ENCODE measurements around the gene PTPRF.

Gene PTPRF

DNA sequence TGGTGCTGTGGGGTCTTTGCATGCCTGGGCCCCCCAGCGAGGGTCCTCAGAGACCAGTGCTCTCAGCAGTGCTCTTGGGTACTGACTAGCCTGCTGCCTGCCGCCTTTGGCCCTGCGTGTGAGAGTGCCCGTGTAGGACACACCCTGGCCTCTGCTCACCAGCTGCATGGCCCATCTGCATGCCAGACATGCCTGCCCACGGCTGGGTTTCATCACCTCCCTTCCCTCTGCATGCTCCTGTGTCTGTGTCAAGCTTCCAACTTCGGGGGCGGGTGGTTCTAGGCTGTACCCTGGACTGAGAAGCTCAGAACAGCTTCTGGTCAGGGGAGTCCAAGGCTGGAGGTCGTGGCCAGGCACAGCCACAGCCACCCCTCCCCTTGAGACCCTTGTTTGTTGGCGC is 56.9 kb downstream of the PTPRF start:
- H3K4me1 ChIP-seq (ENCODE audit: control insufficient read depth, low read depth, low read length) = no peaks in the 10 kb centered on the region
- no peak overlapping the region for H3K27ac ChIP-seq (ENCODE audit: low read length)
- no peaks in the 10 kb centered on the region for H3K9me3 ChIP-seq (ENCODE audit: control insufficient read depth, low read depth, low read length)
- no peak overlapping the region for H3K4me3 ChIP-seq (ENCODE audit: low read length)
- H3K36me3 ChIP-seq (ENCODE audit: control insufficient read depth, low read depth, low read length) = peaks cover 21% of the 10 kb centered on the region
- H3K27me3 ChIP-seq (ENCODE audit: control insufficient read depth, insufficient read depth, low read length) = no peaks in the 10 kb centered on the region
- no peak overlapping the region for H3K9ac ChIP-seq (ENCODE audit: low read length)

DNA sequence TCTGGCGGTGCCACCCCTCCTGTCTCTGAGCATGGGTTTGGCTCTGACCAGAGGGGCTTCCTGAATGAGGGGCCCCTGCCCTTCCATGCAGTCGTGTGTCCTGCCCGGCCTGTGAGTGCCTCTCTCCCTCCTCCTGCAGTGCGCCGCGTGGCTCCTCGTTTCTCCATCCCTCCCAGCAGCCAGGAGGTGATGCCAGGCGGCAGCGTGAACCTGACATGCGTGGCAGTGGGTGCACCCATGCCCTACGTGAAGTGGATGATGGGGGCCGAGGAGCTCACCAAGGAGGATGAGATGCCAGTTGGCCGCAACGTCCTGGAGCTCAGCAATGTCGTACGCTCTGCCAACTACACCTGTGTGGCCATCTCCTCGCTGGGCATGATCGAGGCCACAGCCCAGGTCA is 57.9 kb downstream of the PTPRF start:
- Histone ChIP-seq H3K36me3 (ENCODE audit: control insufficient read depth, low read depth, low read length) (peaks cover 29% of the 10 kb centered on the region), H3K9me3 (ENCODE audit: control insufficient read depth, low read depth, low read length) (no peaks in the 10 kb centered on the region), H3K27me3 (ENCODE audit: control insufficient read depth, insufficient read depth, low read length) (no peaks in the 10 kb centered on the region), H3K27ac (ENCODE audit: low read length) (no peak overlapping the region), H3K4me3 (ENCODE audit: low read length) (no peak overlapping the region), H3K9ac (ENCODE audit: low read length) (no peak overlapping the region), H3K4me1 (ENCODE audit: control insufficient read depth, low read depth, low read length) (no peaks in the 10 kb centered on the region)

DNA sequence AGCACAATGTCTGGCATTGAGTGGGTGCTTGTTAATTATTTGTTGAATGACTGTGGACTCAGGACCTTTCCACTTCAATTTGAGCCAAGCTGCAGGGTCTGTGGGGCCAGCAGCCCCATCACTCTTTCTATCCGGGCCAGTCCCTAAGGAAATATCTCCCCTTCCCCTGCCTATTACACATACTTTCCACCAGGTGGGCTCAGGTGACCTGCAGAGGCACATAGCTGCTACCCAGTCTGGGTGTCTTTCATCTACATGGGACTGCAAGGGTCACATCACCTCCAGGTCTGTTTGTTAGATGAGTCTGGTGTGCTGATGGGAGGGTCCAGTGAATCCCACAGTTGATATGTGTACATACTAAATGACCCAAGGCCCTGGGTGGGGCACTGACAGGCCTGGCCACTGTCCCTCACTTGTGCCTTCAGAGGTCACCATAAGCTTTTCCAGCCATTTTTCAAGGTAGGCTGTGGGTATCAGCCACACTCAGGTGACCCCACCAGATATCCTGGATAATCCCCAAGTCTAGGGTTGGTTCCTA is 59.8 kb downstream of the PTPRF start:
- H3K27me3 ChIP-seq (ENCODE audit: control insufficient read depth, insufficient read depth, low read length) = no peaks in the 10 kb centered on the region
- no peak overlapping the region for H3K27ac ChIP-seq (ENCODE audit: low read length)
- H3K4me3 ChIP-seq (ENCODE audit: low read length) = no peak overlapping the region
- no peaks in the 10 kb centered on the region for H3K4me1 ChIP-seq (ENCODE audit: control insufficient read depth, low read depth, low read length)
- H3K9ac ChIP-seq (ENCODE audit: low read length) = no peak overlapping the region
- no peaks in the 10 kb centered on the region for H3K9me3 ChIP-seq (ENCODE audit: control insufficient read depth, low read depth, low read length)
- peaks cover 32% of the 10 kb centered on the region for H3K36me3 ChIP-seq (ENCODE audit: control insufficient read depth, low read depth, low read length)

DNA sequence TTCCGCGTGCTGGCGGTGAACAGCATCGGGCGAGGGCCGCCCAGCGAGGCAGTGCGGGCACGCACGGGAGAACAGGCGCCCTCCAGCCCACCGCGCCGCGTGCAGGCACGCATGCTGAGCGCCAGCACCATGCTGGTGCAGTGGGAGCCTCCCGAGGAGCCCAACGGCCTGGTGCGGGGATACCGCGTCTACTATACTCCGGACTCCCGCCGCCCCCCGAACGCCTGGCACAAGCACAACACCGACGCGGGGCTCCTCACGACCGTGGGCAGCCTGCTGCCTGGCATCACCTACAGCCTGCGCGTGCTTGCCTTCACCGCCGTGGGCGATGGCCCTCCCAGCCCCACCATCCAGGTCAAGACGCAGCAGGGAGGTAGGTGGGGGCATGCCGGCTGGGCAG is 60.5 kb downstream of the PTPRF start:
- H3K27ac ChIP-seq (ENCODE audit: low read length) = no peak overlapping the region
- H3K4me1 ChIP-seq (ENCODE audit: control insufficient read depth, low read depth, low read length) = no peaks in the 10 kb centered on the region
- H3K36me3 ChIP-seq (ENCODE audit: control insufficient read depth, low read depth, low read length) = peaks cover 32% of the 10 kb centered on the region
- H3K4me3 ChIP-seq (ENCODE audit: low read length) = no peak overlapping the region
- no peaks in the 10 kb centered on the region for H3K27me3 ChIP-seq (ENCODE audit: control insufficient read depth, insufficient read depth, low read length)
- no peak overlapping the region for H3K9ac ChIP-seq (ENCODE audit: low read length)
- H3K9me3 ChIP-seq (ENCODE audit: control insufficient read depth, low read depth, low read length) = no peaks in the 10 kb centered on the region

DNA sequence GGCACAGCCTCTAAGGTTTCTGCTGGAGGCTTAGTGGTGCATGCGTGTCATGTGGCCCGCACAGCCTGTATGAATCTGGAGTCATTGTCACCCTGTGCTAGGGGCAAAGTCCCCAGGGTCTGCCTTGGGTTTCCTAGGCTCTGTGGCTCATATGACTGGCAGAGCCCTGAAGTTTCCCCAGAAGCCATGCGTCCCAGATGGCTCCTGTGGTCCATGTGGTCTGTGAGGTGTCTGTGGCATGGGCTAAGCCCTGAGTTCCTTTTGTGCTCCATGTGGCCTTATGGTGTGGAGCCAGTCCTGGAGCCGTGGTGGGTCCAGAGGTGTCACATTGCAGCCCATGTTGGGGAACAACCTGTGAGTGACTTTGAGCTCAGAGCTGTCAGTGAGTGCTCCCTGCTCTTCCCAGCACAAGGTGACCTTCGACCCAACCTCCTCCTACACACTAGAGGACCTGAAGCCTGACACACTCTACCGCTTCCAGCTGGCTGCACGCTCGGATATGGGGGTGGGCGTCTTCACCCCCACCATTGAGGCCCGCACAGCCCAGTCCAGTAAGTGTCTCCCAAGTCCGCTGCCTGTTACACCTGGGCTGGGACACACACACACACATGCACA is 61.5 kb downstream of the PTPRF start:
- Histone ChIP-seq H3K9ac (ENCODE audit: low read length) (no peak overlapping the region), H3K9me3 (ENCODE audit: control insufficient read depth, low read depth, low read length) (no peaks in the 10 kb centered on the region), H3K27me3 (ENCODE audit: control insufficient read depth, insufficient read depth, low read length) (no peaks in the 10 kb centered on the region), H3K27ac (ENCODE audit: low read length) (no peak overlapping the region), H3K4me1 (ENCODE audit: control insufficient read depth, low read depth, low read length) (no peaks in the 10 kb centered on the region), H3K4me3 (ENCODE audit: low read length) (no peak overlapping the region), H3K36me3 (ENCODE audit: control insufficient read depth, low read depth, low read length) (peaks cover 39% of the 10 kb centered on the region)

DNA sequence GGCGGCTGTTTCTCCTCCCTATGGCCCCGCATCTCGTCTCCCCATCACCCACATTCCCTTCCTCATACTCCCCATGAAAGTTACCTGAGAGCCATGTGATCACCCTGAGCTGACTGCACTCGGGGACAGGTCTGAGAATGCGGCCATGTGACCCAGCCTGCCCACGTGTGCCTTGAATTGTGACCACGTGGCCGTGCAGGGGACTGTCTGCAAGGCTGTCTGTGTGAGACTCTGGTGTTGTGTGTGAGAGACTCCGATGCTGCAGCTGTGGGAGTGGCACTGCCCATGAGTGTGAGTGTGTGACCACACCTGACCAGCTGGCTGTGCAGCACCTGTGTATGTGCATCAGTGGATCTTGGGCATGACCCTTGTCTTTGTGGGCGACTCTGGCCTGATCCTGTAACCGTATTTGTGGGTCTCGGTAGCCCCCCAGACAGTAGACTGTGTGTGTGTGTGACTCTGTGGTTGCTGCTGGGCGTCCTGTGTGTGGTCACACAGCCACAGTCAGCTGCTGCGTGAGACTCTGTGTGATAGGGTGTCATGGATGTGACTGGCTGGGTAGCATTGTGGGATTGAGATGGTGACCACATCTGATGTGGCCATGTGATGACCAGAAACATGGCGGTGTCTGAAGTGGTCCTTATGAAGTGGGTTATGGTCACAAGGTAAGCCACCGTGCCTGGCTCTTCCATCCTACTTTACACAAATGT is 62.4 kb downstream of the PTPRF start:
- Histone ChIP-seq H3K27ac (ENCODE audit: low read length) (no peak overlapping the region), H3K9me3 (ENCODE audit: control insufficient read depth, low read depth, low read length) (no peaks in the 10 kb centered on the region), H3K36me3 (ENCODE audit: control insufficient read depth, low read depth, low read length) (peaks cover 42% of the 10 kb centered on the region), H3K9ac (ENCODE audit: low read length) (no peak overlapping the region), H3K4me1 (ENCODE audit: control insufficient read depth, low read depth, low read length) (no peaks in the 10 kb centered on the region), H3K4me3 (ENCODE audit: low read length) (no peak overlapping the region), H3K27me3 (ENCODE audit: control insufficient read depth, insufficient read depth, low read length) (no peaks in the 10 kb centered on the region)

DNA sequence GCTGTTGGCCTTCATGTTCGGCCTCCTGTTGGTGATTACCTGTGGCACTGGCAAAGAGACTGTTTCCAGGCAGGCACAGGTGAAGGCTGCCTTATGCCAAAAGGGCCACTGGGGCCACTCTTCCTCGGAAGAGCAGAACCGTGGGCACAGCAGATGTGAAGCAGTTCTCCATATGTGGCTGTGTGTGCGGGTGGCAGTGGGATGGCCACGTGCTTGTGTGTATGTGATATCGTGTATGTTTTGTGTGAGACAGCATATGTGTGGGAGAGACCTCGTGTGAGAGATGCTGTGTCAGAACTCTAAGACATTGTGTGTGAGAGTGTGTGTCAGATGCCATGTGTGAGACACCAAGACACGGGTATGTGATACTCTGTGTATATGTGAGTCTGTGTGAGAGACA is 65.9 kb downstream of the PTPRF start:
- H3K27me3 ChIP-seq (ENCODE audit: control insufficient read depth, insufficient read depth, low read length) = no peaks in the 10 kb centered on the region
- no peak overlapping the region for H3K27ac ChIP-seq (ENCODE audit: low read length)
- H3K9ac ChIP-seq (ENCODE audit: low read length) = no peak overlapping the region
- no peak overlapping the region for H3K4me3 ChIP-seq (ENCODE audit: low read length)
- H3K4me1 ChIP-seq (ENCODE audit: control insufficient read depth, low read depth, low read length) = no peaks in the 10 kb centered on the region
- H3K36me3 ChIP-seq (ENCODE audit: control insufficient read depth, low read depth, low read length) = peaks cover 36% of the 10 kb centered on the region
- H3K9me3 ChIP-seq (ENCODE audit: control insufficient read depth, low read depth, low read length) = no peaks in the 10 kb centered on the region

DNA sequence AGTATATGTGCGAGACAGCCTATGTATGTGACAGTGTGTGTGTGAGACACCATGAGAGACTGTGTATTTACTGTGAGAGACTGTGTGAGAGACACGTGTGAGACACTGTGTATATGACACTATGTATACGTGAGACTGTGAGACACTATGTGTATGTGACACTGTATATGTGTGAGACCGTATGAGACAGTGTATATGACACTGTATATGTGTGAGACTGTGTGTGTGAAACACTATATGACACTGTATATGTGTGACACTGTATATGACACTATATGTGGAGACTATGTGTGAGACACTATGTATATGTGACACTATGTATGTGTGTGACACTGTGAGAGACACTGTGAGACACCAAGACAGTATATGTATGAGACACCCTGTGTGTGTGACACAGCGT is 66.3 kb downstream of the PTPRF start:
- Histone ChIP-seq H3K4me3 (ENCODE audit: low read length) (no peak overlapping the region), H3K36me3 (ENCODE audit: control insufficient read depth, low read depth, low read length) (peaks cover 31% of the 10 kb centered on the region), H3K4me1 (ENCODE audit: control insufficient read depth, low read depth, low read length) (no peaks in the 10 kb centered on the region), H3K27me3 (ENCODE audit: control insufficient read depth, insufficient read depth, low read length) (no peaks in the 10 kb centered on the region), H3K9ac (ENCODE audit: low read length) (no peak overlapping the region), H3K27ac (ENCODE audit: low read length) (no peak overlapping the region), H3K9me3 (ENCODE audit: control insufficient read depth, low read depth, low read length) (no peaks in the 10 kb centered on the region)

DNA sequence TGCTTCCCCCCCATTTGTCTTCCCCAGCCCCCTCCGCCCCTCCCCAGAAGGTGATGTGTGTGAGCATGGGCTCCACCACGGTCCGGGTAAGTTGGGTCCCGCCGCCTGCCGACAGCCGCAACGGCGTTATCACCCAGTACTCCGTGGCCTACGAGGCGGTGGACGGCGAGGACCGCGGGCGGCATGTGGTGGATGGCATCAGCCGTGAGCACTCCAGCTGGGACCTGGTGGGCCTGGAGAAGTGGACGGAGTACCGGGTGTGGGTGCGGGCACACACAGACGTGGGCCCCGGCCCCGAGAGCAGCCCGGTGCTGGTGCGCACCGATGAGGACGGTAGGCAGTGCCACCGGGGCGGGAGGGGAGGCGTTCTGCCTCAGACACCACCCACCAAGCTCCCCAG is 67.0 kb downstream of the PTPRF start:
- Histone ChIP-seq H3K27ac (ENCODE audit: low read length) (no peak overlapping the region), H3K4me1 (ENCODE audit: control insufficient read depth, low read depth, low read length) (no peaks in the 10 kb centered on the region), H3K27me3 (ENCODE audit: control insufficient read depth, insufficient read depth, low read length) (no peaks in the 10 kb centered on the region), H3K9me3 (ENCODE audit: control insufficient read depth, low read depth, low read length) (no peaks in the 10 kb centered on the region), H3K9ac (ENCODE audit: low read length) (no peak overlapping the region), H3K4me3 (ENCODE audit: low read length) (no peak overlapping the region), H3K36me3 (ENCODE audit: control insufficient read depth, low read depth, low read length) (peaks cover 24% of the 10 kb centered on the region)

DNA sequence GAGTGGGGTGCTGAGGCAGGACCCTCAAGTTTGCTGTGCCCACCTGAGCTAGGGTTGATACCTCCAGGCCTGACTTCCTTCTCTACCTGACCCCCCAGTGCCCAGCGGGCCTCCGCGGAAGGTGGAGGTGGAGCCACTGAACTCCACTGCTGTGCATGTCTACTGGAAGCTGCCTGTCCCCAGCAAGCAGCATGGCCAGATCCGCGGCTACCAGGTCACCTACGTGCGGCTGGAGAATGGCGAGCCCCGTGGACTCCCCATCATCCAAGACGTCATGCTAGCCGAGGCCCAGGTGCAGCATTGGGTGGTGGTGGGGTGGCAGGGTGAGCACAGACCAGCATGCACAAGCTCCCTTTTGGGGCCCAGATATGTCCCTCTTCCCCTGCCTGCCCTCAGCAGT is 67.9 kb downstream of the PTPRF start:
- H3K27me3 ChIP-seq (ENCODE audit: control insufficient read depth, insufficient read depth, low read length) = no peaks in the 10 kb centered on the region
- no peak overlapping the region for H3K9ac ChIP-seq (ENCODE audit: low read length)
- H3K9me3 ChIP-seq (ENCODE audit: control insufficient read depth, low read depth, low read length) = no peaks in the 10 kb centered on the region
- no peak overlapping the region for H3K4me3 ChIP-seq (ENCODE audit: low read length)
- H3K36me3 ChIP-seq (ENCODE audit: control insufficient read depth, low read depth, low read length) = peaks cover 19% of the 10 kb centered on the region
- H3K4me1 ChIP-seq (ENCODE audit: control insufficient read depth, low read depth, low read length) = no peaks in the 10 kb centered on the region
- no peak overlapping the region for H3K27ac ChIP-seq (ENCODE audit: low read length)

DNA sequence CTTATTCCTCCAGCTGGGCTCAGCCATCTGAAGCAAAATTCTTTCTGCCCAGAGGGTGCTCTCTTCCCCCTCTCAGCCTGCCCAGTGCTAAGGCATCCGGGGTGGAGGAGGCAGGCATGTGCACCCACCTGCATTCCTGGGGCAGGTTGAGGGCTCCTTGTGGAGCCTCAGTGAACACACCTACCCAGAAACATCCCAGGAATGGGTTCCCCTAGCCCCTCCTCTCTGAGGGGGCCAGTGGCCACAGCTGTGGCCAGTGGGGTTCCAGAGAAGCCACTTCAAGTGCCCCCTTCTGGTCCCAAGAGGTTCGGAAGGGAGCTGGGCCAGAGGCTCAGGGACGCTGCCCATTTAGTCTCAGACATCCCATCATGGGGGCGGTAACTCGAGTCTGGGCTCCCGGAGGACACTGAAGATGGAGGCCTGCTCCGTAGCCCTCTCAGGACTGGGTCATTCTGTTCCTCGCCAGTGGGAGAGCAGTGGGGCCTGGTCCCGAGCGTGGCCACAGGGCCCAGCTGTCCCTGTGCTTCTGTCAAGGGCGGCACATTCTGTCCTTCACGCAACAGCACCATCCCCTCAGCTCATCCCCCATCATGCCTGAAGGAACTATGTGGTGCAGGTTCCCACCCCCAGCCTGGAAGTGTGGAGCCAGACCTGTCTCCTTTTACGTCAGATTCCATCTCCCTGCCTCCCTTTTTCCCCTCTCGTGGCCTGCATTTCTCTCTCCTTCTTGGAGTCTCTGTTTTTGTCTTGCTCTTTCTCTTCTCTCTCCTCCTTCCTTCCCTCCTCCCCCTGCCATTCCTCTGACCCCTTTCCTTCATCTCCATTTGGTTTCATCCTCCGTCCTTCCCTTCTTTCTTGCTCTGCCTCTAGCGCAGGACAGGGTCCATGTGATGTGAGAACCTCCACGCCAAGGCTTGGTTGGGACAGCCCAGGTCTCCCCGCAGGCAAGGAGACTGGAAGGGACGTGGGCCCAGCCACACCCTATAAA is 69.6 kb downstream of the PTPRF start:
- H3K36me3 ChIP-seq (ENCODE audit: control insufficient read depth, low read depth, low read length) = peaks cover 32% of the 10 kb centered on the region
- H3K9me3 ChIP-seq (ENCODE audit: control insufficient read depth, low read depth, low read length) = no peaks in the 10 kb centered on the region
- H3K4me1 ChIP-seq (ENCODE audit: control insufficient read depth, low read depth, low read length) = no peaks in the 10 kb centered on the region
- no peak overlapping the region for H3K4me3 ChIP-seq (ENCODE audit: low read length)
- H3K27ac ChIP-seq (ENCODE audit: low read length) = no peak overlapping the region
- no peak overlapping the region for H3K9ac ChIP-seq (ENCODE audit: low read length)
- no peaks in the 10 kb centered on the region for H3K27me3 ChIP-seq (ENCODE audit: control insufficient read depth, insufficient read depth, low read length)

Measured in iPS-18a (cell line).